Endothelial cell of umbilical vein (primary cell): ENCODE measurements around the gene MYOD1. TPM values are rescaled to one million over a fixed set of nuclear protein-coding genes. Genes with fewer than 3 reads are reported as not detected.

Experiments used
- BruUV-seq: library from RNA; stranded (reverse); fragments of 400-500 nt; replicated peaks from 2 replicates; lab custom pipeline; 2021; lab: Mats Ljungman, UMichigan
- CTCF ChIA-PET: fragments of 300-600, 350-600 bp; sonication (Branson Sonifier 250); formaldehyde crosslinking; loops from one replicate; lab custom pipeline; 2021; ENCODE audit warnings: antibody characterized with exemption, inconsistent platforms; lab: Charles Lee
- POLR2A ChIA-PET: fragments of 300-600, 350-600 bp; sonication (Branson Sonifier 250); formaldehyde crosslinking; loops from one replicate; lab custom pipeline; 2021; ENCODE audit warnings: antibody characterized with exemption, inconsistent platforms; lab: Charles Lee
- DNase-seq: peaks from one replicate; pipeline ENCODE4 v3.0.0-alpha.2; 2011; ENCODE audit warnings: low read depth, low spot score
- FAIRE-seq: peaks from 2 replicates; lab custom pipeline; 2011; peaks lifted over from hg19 to GRCh38; lab: Jason Lieb, UNC
- H2AFZ ChIP-seq: 2 replicates; pipeline ENCODE4 v1.6.0; 2012; ENCODE audit warnings: low read depth, low read length, control low read depth, inconsistent platforms
- H3K27ac ChIP-seq: 2 replicates; pipeline ENCODE4 v1.5.1; 2011; ENCODE audit warnings: low read depth, mild to moderate bottlenecking, control low read depth, low read length, moderate library complexity; ENCODE audit not compliant: insufficient read depth
- H3K27me3 ChIP-seq, 2 experiments: 2 replicates each; pipeline versions ENCODE4 v1.6.0 to v1.6.1; 2011; ENCODE audit warnings: low read length in 2 of 2, mixed read lengths in 1 of 2; ENCODE audit not compliant: control insufficient read depth in 2 of 2, insufficient read depth in 2 of 2
- H3K36me3 ChIP-seq, 2 experiments: 2 replicates in 1 of 2; 3 replicates in 1 of 2; pipeline ENCODE4 v1.5.1; 2011; ENCODE audit warnings: low read length in 2 of 2, mild to moderate bottlenecking in 1 of 2, moderate library complexity in 1 of 2; ENCODE audit not compliant: control insufficient read depth in 2 of 2, insufficient read depth in 2 of 2; ENCODE audit errors: extremely low read depth in 1 of 2
- H3K4me1 ChIP-seq: 3 replicates; pipeline ENCODE4 v1.5.1; 2011; ENCODE audit warnings: mild to moderate bottlenecking, low read length; ENCODE audit not compliant: control insufficient read depth, insufficient read depth; ENCODE audit errors: extremely low read depth
- H3K4me2 ChIP-seq: 2 replicates; pipeline ENCODE4 v1.6.1; 2011; ENCODE audit warnings: low read length, control low read depth, mixed read lengths; ENCODE audit not compliant: insufficient read depth
- H3K4me3 ChIP-seq, 3 experiments: fragments of 200-600 bp in 1 of 3; sonication (generic), shearing (Covaris generic) in 1 of 3; replicated peaks in 1 of 3; 2 replicates each; pipeline ENCODE4 v1.5.1; 2011 to 2016; ENCODE audit warnings: control low read depth in 3 of 3, low read length in 3 of 3, mild to moderate bottlenecking in 2 of 3, inconsistent platforms in 1 of 3, low read depth in 1 of 3, moderate library complexity in 1 of 3; ENCODE audit not compliant: insufficient read depth in 1 of 3
- H3K79me2 ChIP-seq: 2 replicates; pipeline ENCODE4 v1.6.0; 2012; ENCODE audit warnings: low read length, inconsistent platforms; ENCODE audit not compliant: control insufficient read depth, insufficient read depth
- H3K9ac ChIP-seq: replicated peaks from 2 replicates; pipeline ENCODE3; 2011; ENCODE audit warnings: low read length, control low read depth; ENCODE audit not compliant: insufficient read depth; ENCODE audit errors: extremely low read depth
- H3K9me1 ChIP-seq: replicated peaks from 3 replicates; pipeline ENCODE4 v1.6.0; 2011; ENCODE audit warnings: mild to moderate bottlenecking, low read length; ENCODE audit not compliant: control insufficient read depth, insufficient read depth; ENCODE audit errors: extremely low read depth
- H3K9me3 ChIP-seq: replicated peaks from 2 replicates; pipeline ENCODE4 v1.5.1; 2012; ENCODE audit warnings: low read length, inconsistent platforms; ENCODE audit not compliant: control insufficient read depth, insufficient read depth
- H4K20me1 ChIP-seq: replicated peaks from 2 replicates; pipeline ENCODE3; 2011; ENCODE audit warnings: mild to moderate bottlenecking, low read length; ENCODE audit not compliant: control insufficient read depth, insufficient read depth; ENCODE audit errors: extremely low read depth
- CTCF ChIP-seq, 2 donors: IDR thresholded peaks; 1 replicate in 1 of 2; 2 replicates in 1 of 2; pipeline ENCODE4 v1.5.1; 2011; ENCODE audit warnings: low read length in 2 of 2, mild to moderate bottlenecking in 2 of 2, moderate library complexity in 2 of 2, control low read depth in 1 of 2, inconsistent platforms in 1 of 2, low read depth in 1 of 2; ENCODE audit not compliant: insufficient read depth in 1 of 2; ENCODE audit errors: extremely low read depth in 1 of 2
- EZH2 ChIP-seq: IDR thresholded peaks from 2 replicates; pipeline ENCODE4 v1.6.1; 2012; ENCODE audit warnings: borderline replicate concordance, low read depth, mild to moderate bottlenecking, moderate library complexity, low read length, inconsistent platforms; ENCODE audit not compliant: severe bottlenecking
- FOS ChIP-seq: IDR thresholded peaks from 2 replicates; pipeline ENCODE4 v1.6.1; 2011; ENCODE audit warnings: mild to moderate bottlenecking, low read length, moderate library complexity, borderline replicate concordance; ENCODE audit not compliant: insufficient read depth
- GATA2 ChIP-seq: IDR thresholded peaks from 2 replicates; pipeline ENCODE4 v1.7.0; 2011; ENCODE audit warnings: low read depth, mild to moderate bottlenecking, moderate library complexity, mixed read lengths, low read length; ENCODE audit not compliant: insufficient read length, insufficient read depth
- JUN ChIP-seq: IDR thresholded peaks from 2 replicates; pipeline ENCODE4 v1.6.1; 2011; ENCODE audit warnings: borderline replicate concordance, low read depth; ENCODE audit not compliant: insufficient read length, insufficient read depth
- MYC ChIP-seq: IDR thresholded peaks from one replicate; pipeline ENCODE4 v1.6.1; 2011; ENCODE audit warnings: mild to moderate bottlenecking, low read depth, low read length
- POLR2A ChIP-seq: IDR thresholded peaks from 2 replicates; pipeline ENCODE4 v1.6.1; 2012; ENCODE audit warnings: low read depth, mild to moderate bottlenecking, control low read depth, low read length
- POLR2AphosphoS5 ChIP-seq: IDR thresholded peaks from 2 replicates; pipeline ENCODE4 v1.6.1; 2012; ENCODE audit warnings: low read depth, mild to moderate bottlenecking, control low read depth, low read length, moderate library complexity; ENCODE audit not compliant: insufficient read depth
- dilution Hi-C: fragments of 300-500 bp; cut with MboI; formaldehyde crosslinking; loops from one replicate; pipeline ENCODE4 v1.15.0; 2019; ENCODE audit warnings: low sequenced_read_pairs; ENCODE audit not compliant: extremely low pct_ligation_motif_present
- intact Hi-C: fragments of 100-400 bp; cut with micrococcal nuclease; formaldehyde crosslinking; loops from one replicate; pipeline ENCODE4 v1.10.0; 2022
- polyA plus RNA-seq, 4 experiments: library from polyadenylated mRNA; depleted of rRNA in 3 of 4; stranded (reverse) in 3 of 4; unstranded in 1 of 4; fragments of >200 nt; gene quantifications; 2 replicates each; pipeline versions ENCODE4 v1.2.1 to v1.2.3, GENCODE V29; 2011 to 2012; ENCODE audit warnings: missing spikeins in 1 of 4
- total RNA-seq: library from RNA; stranded (reverse); gene quantifications from 2 replicates; pipeline ENCODE4 v1.2.3, GENCODE V29; 2021
- TF ChIP-seq, protein P1 (sequence below): IDR thresholded peaks from 2 replicates; pipeline ENCODE4 v1.6.1; 2011; ENCODE audit not compliant: insufficient read depth, insufficient read length

Gene MYOD1
- total and polyA plus RNA-seq, 2 donors (not counting 3 experiments of a cell fraction or from before 2014, with no cell fraction given) = not detected

DNA sequence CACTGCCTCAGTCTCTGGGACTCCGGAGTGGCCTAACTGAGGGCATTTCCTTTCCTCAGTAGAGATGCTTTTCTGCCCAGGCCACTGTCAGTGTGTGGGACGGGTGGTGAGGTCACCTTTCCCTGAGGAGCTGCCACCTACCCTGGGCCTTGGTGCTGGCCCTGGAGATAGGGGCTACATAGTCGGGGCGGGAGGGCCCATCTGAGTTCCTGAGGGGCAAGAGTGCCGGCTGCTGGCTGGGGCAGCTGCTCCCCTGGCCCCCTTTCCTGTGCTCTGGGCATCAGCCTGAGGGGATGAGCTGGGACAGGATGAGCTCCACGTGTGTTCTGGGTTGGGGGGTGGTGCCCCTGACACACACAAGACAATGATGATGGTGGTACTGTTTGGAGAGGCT lies 20.6 kb downstream of the MYOD1 start:
- H3K4me3 ChIP-seq = no peak overlapping the region
- no peak overlapping the region for H3K9ac ChIP-seq
- no peak overlapping the region for H3K27ac ChIP-seq
- DNase-seq = no peak
- H3K79me2 ChIP-seq = no peaks in the 10 kb centered on the region
- ChIA-PET POLR2A (no interaction called here), CTCF (interaction anchor here (1.8 kb wide), 1 partner anchor 9 kb away, joined by 14 read pairs; no protein-coding TSS in a partner anchor)
- H4K20me1 ChIP-seq = no peaks in the 10 kb centered on the region
- peaks cover 34 to 39% of the 10 kb centered on the region in 2 experiments for H3K27me3 ChIP-seq
- FAIRE-seq = no peak
- dilution Hi-C loops = no loop called here
- H3K9me1 ChIP-seq = no peaks in the 10 kb centered on the region
- H3K4me1 ChIP-seq = no peaks in the 10 kb centered on the region
- H3K4me2 ChIP-seq = no peak overlapping the region
- no peaks in the 10 kb centered on the region for H3K36me3 ChIP-seq
- intact Hi-C loops = loop anchor here (5.0 to 10.0 kb wide), 2 partner anchors 248 to 365 kb away; partner anchors contain the start of gene SAAL1
- TF ChIP-seq JUN (no peak), POLR2A (no peak), GATA2 (no peak), MYC (no peak), POLR2AphosphoS5 (no peak), CTCF (IDR thresholded peaks at IDR 0.05; ENCODE audit: extremely low read depth in 1 of 2, insufficient read depth in 1 of 2, low read depth in 1 of 2, low read length in 2 of 2) (no peak), FOS (no peak), EZH2 (no peak)
- TF ChIP-seq, protein P1, sequence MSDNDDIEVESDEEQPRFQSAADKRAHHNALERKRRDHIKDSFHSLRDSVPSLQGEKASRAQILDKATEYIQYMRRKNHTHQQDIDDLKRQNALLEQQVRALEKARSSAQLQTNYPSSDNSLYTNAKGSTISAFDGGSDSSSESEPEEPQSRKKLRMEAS = no peak
- BruUV-seq = no TSS peak
- H3K9me3 ChIP-seq = no peaks in the 10 kb centered on the region
- no peak overlapping the region for H2AFZ ChIP-seq
